GM18498 (cell line): ENCODE results near the gene COG6.

Source experiments
- ATAC-seq: cut with Tn5 transposase; IDR thresholded peaks from one replicate; pipeline ENCODE4 v1.9.1; 2021; ENCODE audit warnings: mild to moderate bottlenecking, moderate library complexity; ENCODE audit not compliant: unreplicated experiment

COG6 gene

GRCh38 chr13:39767791-39768517 lies 112.5 kb downstream of the COG6 start:
- no peak for ATAC-seq

DNA sequence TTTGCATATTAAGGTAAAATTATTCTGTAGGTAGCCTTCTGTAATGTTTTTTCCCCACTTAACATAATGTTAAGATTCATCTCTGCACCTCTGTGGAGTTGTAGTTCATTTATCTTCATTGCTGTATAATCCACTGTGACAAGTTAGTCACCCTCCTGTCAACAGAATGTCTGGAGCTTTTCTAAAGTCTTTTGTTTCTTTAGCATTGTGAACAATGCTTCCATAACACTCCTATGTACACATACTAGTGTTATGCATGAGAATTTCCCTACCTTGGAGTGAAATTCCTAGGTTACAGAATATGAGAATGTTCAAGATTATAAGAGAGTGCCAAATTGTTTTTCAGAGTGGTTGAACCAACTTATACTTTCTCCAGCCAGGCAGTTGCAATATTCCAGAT lies 113.5 kb downstream of the COG6 start:
- no peak for ATAC-seq

DNA sequence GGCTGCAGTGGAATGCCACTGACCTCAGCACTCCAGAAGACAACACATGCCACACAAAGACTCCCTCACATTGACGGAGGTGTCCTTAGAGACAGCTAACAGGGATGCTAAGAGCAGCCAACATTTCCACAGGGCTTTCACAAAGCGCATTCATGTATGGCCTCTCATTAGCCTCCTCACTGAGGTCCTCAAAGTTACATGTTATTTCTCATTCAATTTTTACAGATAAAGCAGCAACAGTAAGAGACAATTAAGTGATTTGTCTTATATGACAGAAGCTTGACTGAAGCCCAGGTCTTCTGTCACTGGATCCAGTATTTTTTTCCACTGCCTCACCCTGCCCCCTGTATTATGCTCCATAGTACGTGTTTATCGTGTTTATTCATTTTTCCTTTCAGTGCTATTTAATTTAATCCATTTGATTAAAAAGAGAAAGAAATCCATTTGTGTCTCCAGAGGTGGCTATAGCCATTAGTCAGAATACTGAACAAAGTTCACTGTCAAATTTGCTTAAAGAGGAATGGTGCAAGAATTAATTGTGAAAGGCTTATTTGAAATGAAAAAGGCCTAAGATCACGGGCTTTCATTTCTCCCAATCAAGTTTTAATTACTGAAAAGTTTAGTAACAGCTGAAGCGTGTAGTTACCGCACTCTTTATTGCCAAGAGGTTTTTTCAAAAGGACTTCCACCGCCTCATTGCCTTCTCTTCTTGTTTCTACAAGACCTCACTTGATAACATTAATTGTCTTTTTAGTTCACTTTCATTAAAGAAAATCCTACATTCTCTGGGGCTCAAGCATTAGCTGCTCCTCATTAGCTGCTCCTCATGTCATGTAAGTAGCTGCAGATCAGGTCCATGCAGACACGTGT lies 115.0 kb downstream of the COG6 start:
- ATAC-seq: no peak

DNA sequence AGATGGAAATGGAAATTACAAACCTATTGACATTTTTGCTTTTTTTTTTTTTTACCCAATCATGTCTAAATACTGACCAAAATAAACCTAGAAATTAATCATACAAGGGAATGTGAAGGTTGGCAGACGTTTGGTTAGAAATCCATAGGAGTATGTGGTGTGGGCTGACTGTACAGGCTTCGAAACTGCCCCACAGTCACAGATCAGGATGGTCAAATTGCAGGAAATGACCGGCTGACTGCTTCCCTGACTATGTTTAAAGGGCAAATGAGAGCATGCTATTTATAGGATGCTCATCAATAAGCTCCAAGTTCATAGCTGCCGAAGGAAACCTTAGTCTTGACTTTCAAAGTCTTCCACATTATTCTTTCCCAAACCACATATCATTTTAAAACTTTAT lies 118.4 kb downstream of the COG6 start:
- no peak for ATAC-seq

DNA sequence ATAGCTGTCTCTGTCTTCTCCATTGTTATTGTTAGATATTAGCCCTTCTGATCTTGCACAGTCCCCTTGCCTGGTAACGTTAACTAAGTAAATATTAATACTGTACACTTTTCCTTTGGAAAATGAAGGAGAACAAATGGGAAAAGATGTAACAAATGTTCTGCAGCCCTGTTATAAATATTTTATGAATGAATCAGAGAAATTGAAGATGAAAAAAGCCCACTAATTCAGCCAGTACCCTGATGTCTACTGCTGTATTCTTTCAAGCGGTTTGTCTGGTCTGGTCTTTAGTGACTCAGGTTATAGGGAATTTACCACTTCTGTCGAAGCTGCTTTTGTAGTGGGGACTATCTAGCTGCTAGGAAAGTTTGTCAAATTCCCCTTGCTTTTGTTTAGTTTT lies 121.0 kb downstream of the COG6 start:
- no peak for ATAC-seq

DNA sequence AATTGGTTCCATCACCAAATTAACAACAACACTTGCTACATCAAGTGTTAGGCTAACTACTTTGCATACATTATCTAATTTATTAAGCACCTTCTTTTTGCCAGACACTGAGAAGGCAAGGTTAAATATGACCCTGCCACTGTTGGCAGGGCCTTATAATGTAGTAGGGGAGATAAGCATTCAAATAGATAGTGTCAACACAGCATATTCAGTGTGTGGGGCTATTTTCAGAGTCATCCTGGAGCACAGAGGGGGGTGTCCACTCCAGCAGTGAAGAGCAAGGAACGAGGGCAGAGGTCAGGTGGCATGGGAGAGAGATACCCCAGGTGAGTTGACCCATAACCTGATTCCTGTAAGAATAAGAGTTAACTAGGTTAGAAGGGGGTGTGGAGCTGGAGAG lies 121.6 kb downstream of the COG6 start:
- no peak for ATAC-seq

GRCh38 chr13:39777527-39778061 lies 122.1 kb downstream of the COG6 start:
- no peak for ATAC-seq

GRCh38 chr13:39779337-39780265 lies 124.1 kb downstream of the COG6 start:
- no peak for ATAC-seq

GRCh38 chr13:39780711-39781110 lies 125.2 kb downstream of the COG6 start:
- ATAC-seq: no peak

DNA sequence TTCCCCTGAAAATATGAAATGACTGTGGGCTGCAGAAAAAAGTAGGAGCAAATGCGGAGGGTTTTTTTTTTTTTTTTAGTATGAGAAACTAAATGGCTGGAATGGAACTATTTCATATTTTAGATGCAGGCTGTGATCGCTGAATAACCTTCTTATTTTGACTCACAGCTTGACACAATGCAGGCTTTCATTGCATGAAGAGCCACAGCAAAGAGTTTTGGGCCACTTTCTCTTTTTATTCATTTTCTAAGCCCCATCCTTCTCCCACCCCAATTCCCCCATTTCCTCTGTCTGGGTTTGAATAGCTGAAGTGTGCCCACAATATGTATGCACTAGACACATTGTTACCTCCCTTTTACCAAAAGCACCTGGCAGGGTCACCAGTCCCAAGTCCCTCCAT lies 125.9 kb downstream of the COG6 start:
- no peak for ATAC-seq

DNA sequence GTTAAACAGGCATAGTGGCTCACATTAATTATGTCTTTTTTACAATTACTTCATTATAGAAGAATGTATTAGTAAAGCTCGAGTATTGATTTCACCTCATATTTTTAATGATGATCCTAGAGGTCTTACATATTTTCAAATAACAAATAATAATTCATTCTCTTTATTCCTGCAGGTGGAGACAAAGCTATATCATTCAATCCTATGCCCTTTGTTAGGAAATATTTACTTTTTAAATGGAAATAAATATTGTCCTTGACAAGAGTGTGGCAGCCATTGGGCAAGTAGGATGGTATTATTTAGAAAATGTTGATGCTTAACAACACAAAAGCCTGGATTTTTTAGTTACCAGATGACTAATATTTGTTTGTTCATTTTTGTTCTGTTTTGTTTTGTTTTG lies 127.6 kb downstream of the COG6 start:
- no peak for ATAC-seq

GRCh38 chr13:39784347-39784746 lies 128.9 kb downstream of the COG6 start:
- ATAC-seq: no peak

DNA sequence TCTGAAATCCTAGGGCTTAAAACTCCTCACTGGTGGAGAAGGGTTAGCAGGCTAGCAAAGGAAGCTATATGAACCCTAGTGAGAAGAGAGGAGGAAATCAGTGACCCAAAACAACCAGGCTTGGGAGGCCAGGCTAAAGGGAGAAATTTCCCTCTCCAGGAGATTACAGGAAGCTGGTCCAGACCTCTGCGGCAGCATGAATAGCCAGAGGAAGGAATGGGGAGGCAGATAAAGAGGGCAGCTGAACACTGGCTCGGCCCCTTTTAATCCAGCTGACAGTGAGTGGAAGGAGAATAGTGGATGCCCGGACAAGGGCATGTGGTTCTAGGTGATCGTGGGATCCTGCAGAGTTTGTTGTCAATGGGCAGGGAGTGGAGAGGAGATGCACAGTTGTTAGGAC lies 130.6 kb downstream of the COG6 start:
- ATAC-seq: no peak

- no peak for ATAC-seq
These were observed 131.6 kb downstream of the COG6 start for GRCh38 chr13:39787086-39787487.

- no peak for ATAC-seq
These were observed 132.6 kb downstream of the COG6 start for GRCh38 chr13:39788102-39788501.

DNA sequence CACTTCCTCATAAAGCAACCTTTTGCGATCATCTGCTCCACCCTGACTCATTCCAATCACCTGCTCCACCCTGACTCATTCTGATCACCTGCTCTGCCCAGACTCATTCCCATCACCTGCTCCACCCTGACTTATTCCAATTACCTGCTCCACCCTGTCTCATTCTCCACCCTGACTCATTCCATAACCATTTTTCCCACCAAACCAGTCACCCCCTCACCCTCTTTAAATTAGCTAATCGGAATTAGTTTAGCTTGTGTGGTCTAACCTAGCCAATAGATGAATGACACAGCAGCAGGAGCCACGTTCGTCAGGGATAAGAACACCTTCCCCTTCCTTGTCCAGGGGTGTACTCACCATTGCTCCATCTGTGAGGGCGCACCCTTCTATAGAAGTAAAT lies 134.0 kb downstream of the COG6 start:
- ATAC-seq: no peak
